Endothelial cell of umbilical vein (primary cell): Measurements from ENCODE around the gene WAC. TPM values are rescaled to one million over a fixed set of nuclear protein-coding genes. Genes with fewer than 3 reads are reported as not detected.

ENCODE experiments used
- BruUV-seq: library from RNA; stranded (reverse); fragments of 400-500 nt; replicated peaks from 2 replicates; lab custom pipeline; 2021; lab: Mats Ljungman, UMichigan
- CTCF ChIA-PET: fragments of 300-600, 350-600 bp; sonication (Branson Sonifier 250); formaldehyde crosslinking; loops from one replicate; lab custom pipeline; 2021; ENCODE audit warnings: antibody characterized with exemption, inconsistent platforms; lab: Charles Lee
- POLR2A ChIA-PET: fragments of 300-600, 350-600 bp; sonication (Branson Sonifier 250); formaldehyde crosslinking; loops from one replicate; lab custom pipeline; 2021; ENCODE audit warnings: antibody characterized with exemption, inconsistent platforms; lab: Charles Lee
- DNase-seq: peaks from one replicate; pipeline ENCODE4 v3.0.0-alpha.2; 2011; ENCODE audit warnings: low read depth, low spot score
- FAIRE-seq: peaks from 2 replicates; lab custom pipeline; 2011; peaks lifted over from hg19 to GRCh38; lab: Jason Lieb, UNC
- H2AFZ ChIP-seq: 2 replicates; pipeline ENCODE4 v1.6.0; 2012; ENCODE audit warnings: low read depth, low read length, control low read depth, inconsistent platforms
- H3K27ac ChIP-seq: 2 replicates; pipeline ENCODE4 v1.5.1; 2011; ENCODE audit warnings: low read depth, mild to moderate bottlenecking, control low read depth, low read length, moderate library complexity; ENCODE audit not compliant: insufficient read depth
- H3K27me3 ChIP-seq, 2 experiments: 2 replicates each; pipeline versions ENCODE4 v1.6.0 to v1.6.1; 2011; ENCODE audit warnings: low read length in 2 of 2, mixed read lengths in 1 of 2; ENCODE audit not compliant: control insufficient read depth in 2 of 2, insufficient read depth in 2 of 2
- H3K36me3 ChIP-seq, 2 experiments: 2 replicates in 1 of 2; 3 replicates in 1 of 2; pipeline ENCODE4 v1.5.1; 2011; ENCODE audit warnings: low read length in 2 of 2, mild to moderate bottlenecking in 1 of 2, moderate library complexity in 1 of 2; ENCODE audit not compliant: control insufficient read depth in 2 of 2, insufficient read depth in 2 of 2; ENCODE audit errors: extremely low read depth in 1 of 2
- H3K4me1 ChIP-seq: 3 replicates; pipeline ENCODE4 v1.5.1; 2011; ENCODE audit warnings: mild to moderate bottlenecking, low read length; ENCODE audit not compliant: control insufficient read depth, insufficient read depth; ENCODE audit errors: extremely low read depth
- H3K4me2 ChIP-seq: 2 replicates; pipeline ENCODE4 v1.6.1; 2011; ENCODE audit warnings: low read length, control low read depth, mixed read lengths; ENCODE audit not compliant: insufficient read depth
- H3K4me3 ChIP-seq, 3 experiments: fragments of 200-600 bp in 1 of 3; sonication (generic), shearing (Covaris generic) in 1 of 3; replicated peaks in 1 of 3; 2 replicates each; pipeline ENCODE4 v1.5.1; 2011 to 2016; ENCODE audit warnings: control low read depth in 3 of 3, low read length in 3 of 3, mild to moderate bottlenecking in 2 of 3, inconsistent platforms in 1 of 3, low read depth in 1 of 3, moderate library complexity in 1 of 3; ENCODE audit not compliant: insufficient read depth in 1 of 3
- H3K79me2 ChIP-seq: 2 replicates; pipeline ENCODE4 v1.6.0; 2012; ENCODE audit warnings: low read length, inconsistent platforms; ENCODE audit not compliant: control insufficient read depth, insufficient read depth
- H3K9ac ChIP-seq: replicated peaks from 2 replicates; pipeline ENCODE3; 2011; ENCODE audit warnings: low read length, control low read depth; ENCODE audit not compliant: insufficient read depth; ENCODE audit errors: extremely low read depth
- H3K9me1 ChIP-seq: replicated peaks from 3 replicates; pipeline ENCODE4 v1.6.0; 2011; ENCODE audit warnings: mild to moderate bottlenecking, low read length; ENCODE audit not compliant: control insufficient read depth, insufficient read depth; ENCODE audit errors: extremely low read depth
- H3K9me3 ChIP-seq: replicated peaks from 2 replicates; pipeline ENCODE4 v1.5.1; 2012; ENCODE audit warnings: low read length, inconsistent platforms; ENCODE audit not compliant: control insufficient read depth, insufficient read depth
- H4K20me1 ChIP-seq: replicated peaks from 2 replicates; pipeline ENCODE3; 2011; ENCODE audit warnings: mild to moderate bottlenecking, low read length; ENCODE audit not compliant: control insufficient read depth, insufficient read depth; ENCODE audit errors: extremely low read depth
- CTCF ChIP-seq, 2 donors: IDR thresholded peaks; 1 replicate in 1 of 2; 2 replicates in 1 of 2; pipeline ENCODE4 v1.5.1; 2011; ENCODE audit warnings: low read length in 2 of 2, mild to moderate bottlenecking in 2 of 2, moderate library complexity in 2 of 2, control low read depth in 1 of 2, inconsistent platforms in 1 of 2, low read depth in 1 of 2; ENCODE audit not compliant: insufficient read depth in 1 of 2; ENCODE audit errors: extremely low read depth in 1 of 2
- EZH2 ChIP-seq: IDR thresholded peaks from 2 replicates; pipeline ENCODE4 v1.6.1; 2012; ENCODE audit warnings: borderline replicate concordance, low read depth, mild to moderate bottlenecking, moderate library complexity, low read length, inconsistent platforms; ENCODE audit not compliant: severe bottlenecking
- FOS ChIP-seq: IDR thresholded peaks from 2 replicates; pipeline ENCODE4 v1.6.1; 2011; ENCODE audit warnings: mild to moderate bottlenecking, low read length, moderate library complexity, borderline replicate concordance; ENCODE audit not compliant: insufficient read depth
- GATA2 ChIP-seq: IDR thresholded peaks from 2 replicates; pipeline ENCODE4 v1.7.0; 2011; ENCODE audit warnings: low read depth, mild to moderate bottlenecking, moderate library complexity, mixed read lengths, low read length; ENCODE audit not compliant: insufficient read length, insufficient read depth
- JUN ChIP-seq: IDR thresholded peaks from 2 replicates; pipeline ENCODE4 v1.6.1; 2011; ENCODE audit warnings: borderline replicate concordance, low read depth; ENCODE audit not compliant: insufficient read length, insufficient read depth
- MYC ChIP-seq: IDR thresholded peaks from one replicate; pipeline ENCODE4 v1.6.1; 2011; ENCODE audit warnings: mild to moderate bottlenecking, low read depth, low read length
- POLR2A ChIP-seq: IDR thresholded peaks from 2 replicates; pipeline ENCODE4 v1.6.1; 2012; ENCODE audit warnings: low read depth, mild to moderate bottlenecking, control low read depth, low read length
- POLR2AphosphoS5 ChIP-seq: IDR thresholded peaks from 2 replicates; pipeline ENCODE4 v1.6.1; 2012; ENCODE audit warnings: low read depth, mild to moderate bottlenecking, control low read depth, low read length, moderate library complexity; ENCODE audit not compliant: insufficient read depth
- dilution Hi-C: fragments of 300-500 bp; cut with MboI; formaldehyde crosslinking; loops from one replicate; pipeline ENCODE4 v1.15.0; 2019; ENCODE audit warnings: low sequenced_read_pairs; ENCODE audit not compliant: extremely low pct_ligation_motif_present
- intact Hi-C: fragments of 100-400 bp; cut with micrococcal nuclease; formaldehyde crosslinking; loops from one replicate; pipeline ENCODE4 v1.10.0; 2022
- polyA plus RNA-seq, 4 experiments: library from polyadenylated mRNA; depleted of rRNA in 3 of 4; stranded (reverse) in 3 of 4; unstranded in 1 of 4; fragments of >200 nt; gene quantifications; 2 replicates each; pipeline versions ENCODE4 v1.2.1 to v1.2.3, GENCODE V29; 2011 to 2012; ENCODE audit warnings: missing spikeins in 1 of 4
- total RNA-seq: library from RNA; stranded (reverse); gene quantifications from 2 replicates; pipeline ENCODE4 v1.2.3, GENCODE V29; 2021
- TF ChIP-seq, protein P1 (sequence below): IDR thresholded peaks from 2 replicates; pipeline ENCODE4 v1.6.1; 2011; ENCODE audit not compliant: insufficient read depth, insufficient read length

WAC gene
- total and polyA plus RNA-seq, 2 donors (not counting 3 experiments of a cell fraction or from before 2014, with no cell fraction given): 49.2 to 101 TPM

DNA sequence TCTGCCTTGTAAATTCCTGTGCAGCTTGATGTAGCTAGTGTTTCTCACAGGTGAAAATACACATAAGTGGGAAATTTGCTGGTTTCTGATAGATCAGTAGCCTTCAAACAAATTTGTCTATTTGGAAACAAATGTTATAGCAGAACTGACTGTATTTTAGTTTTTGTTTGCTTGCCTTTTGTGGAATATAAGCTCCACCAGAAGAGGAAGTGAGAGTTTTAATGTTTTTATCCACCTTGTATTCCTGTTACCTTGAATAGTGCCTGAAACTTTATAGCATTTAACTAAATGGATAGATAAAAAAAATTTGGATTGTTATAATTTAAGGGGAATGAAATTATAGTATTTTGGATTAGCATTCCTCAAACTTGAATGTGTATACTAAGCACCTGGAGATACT lies 9.8 kb downstream of the WAC start:
- H3K36me3 ChIP-seq: peaks cover 8 to 26% of the 10 kb centered on the region in 2 experiments

More for the DNA sequence above, 9.8 kb downstream of the WAC start:
- H3K4me1 ChIP-seq: no peaks in the 10 kb centered on the region
- DNase-seq: no peak
- H3K9me1 ChIP-seq: no peaks in the 10 kb centered on the region
- H3K4me2 ChIP-seq: no peak overlapping the region
- intact Hi-C loops (no loop called here), dilution Hi-C loops (no loop called here)
- H3K27me3 ChIP-seq: no peaks in the 10 kb centered on the region
- H3K27ac ChIP-seq: no peak overlapping the region
- peaks cover 97% of the 10 kb centered on the region for H3K79me2 ChIP-seq
- TF ChIP-seq, protein P1, sequence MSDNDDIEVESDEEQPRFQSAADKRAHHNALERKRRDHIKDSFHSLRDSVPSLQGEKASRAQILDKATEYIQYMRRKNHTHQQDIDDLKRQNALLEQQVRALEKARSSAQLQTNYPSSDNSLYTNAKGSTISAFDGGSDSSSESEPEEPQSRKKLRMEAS: no peak
- TF ChIP-seq FOS: no peak
- no peak for TF ChIP-seq MYC
- TF ChIP-seq CTCF (IDR thresholded peaks at IDR 0.05; ENCODE audit: extremely low read depth in 1 of 2, insufficient read depth in 1 of 2, low read depth in 1 of 2, low read length in 2 of 2): no peak
- TF ChIP-seq JUN: no peak
- no peak for TF ChIP-seq GATA2
- no peak for TF ChIP-seq POLR2A
- TF ChIP-seq EZH2: no peak
- no peak for TF ChIP-seq POLR2AphosphoS5
- POLR2A ChIA-PET: interaction anchor here (0.7 kb wide), 1 partner anchor 8 kb away, joined by 3 read pairs; no protein-coding TSS in a partner anchor
- no TSS peak for BruUV-seq
- H3K4me3 ChIP-seq: no peak overlapping the region
- no peak overlapping the region for H3K9ac ChIP-seq
- H3K9me3 ChIP-seq: no peaks in the 10 kb centered on the region
- FAIRE-seq: no peak
- CTCF ChIA-PET: interaction anchor here (0.9 kb wide), 1 partner anchor 32 kb away, joined by 3 read pairs; no protein-coding TSS in a partner anchor
- peaks cover 24% of the 10 kb centered on the region for H4K20me1 ChIP-seq
- no peak overlapping the region for H2AFZ ChIP-seq
